ENCODE measurements around the gene GRIK3. TPM values are rescaled to one million over a fixed set of nuclear protein-coding genes. Genes with fewer than 3 reads are reported as not detected.

GRIK3 gene
- total RNA-seq, 1 donor from 2014 or later = 2.3 TPM

- TF ChIP-seq CTCF (conservative IDR thresholded peaks at IDR 0.05) = no peak
- DNase-seq (ENCODE audit: extremely low spot score, unreplicated experiment) = no peak
- H3K4me1 Mint-ChIP-seq (ENCODE audit: unreplicated experiment) = no peaks in the 10 kb centered on the region
- H3K4me3 Mint-ChIP-seq = no peak overlapping the region
- H3K27me3 Mint-ChIP-seq = peaks cover 71% of the 10 kb centered on the region
- H3K9me3 Mint-ChIP-seq = no peaks in the 10 kb centered on the region
- H3K36me3 Mint-ChIP-seq = no peaks in the 10 kb centered on the region
- H3K27ac Mint-ChIP-seq = no peak overlapping the region
These were observed 183.2 kb downstream of the GRIK3 start for GRCh38 chr1:36851087-36851486.

GRCh38 chr1:36849956-36850355 is 184.4 kb downstream of the GRIK3 start:
- Mint-ChIP-seq H3K36me3 (no peaks in the 10 kb centered on the region), H3K4me3 (no peak overlapping the region), H3K27me3 (peaks cover 68% of the 10 kb centered on the region), H3K4me1 (ENCODE audit: unreplicated experiment) (no peaks in the 10 kb centered on the region), H3K27ac (no peak overlapping the region), H3K9me3 (no peaks in the 10 kb centered on the region)
- DNase-seq (ENCODE audit: extremely low spot score, unreplicated experiment) = no peak
- TF ChIP-seq CTCF (conservative IDR thresholded peaks at IDR 0.05) = no peak

- Mint-ChIP-seq H3K4me3 (no peak overlapping the region), H3K36me3 (no peaks in the 10 kb centered on the region), H3K4me1 (ENCODE audit: unreplicated experiment) (no peaks in the 10 kb centered on the region), H3K27ac (no peak overlapping the region), H3K9me3 (no peaks in the 10 kb centered on the region), H3K27me3 (peaks cover 60% of the 10 kb centered on the region)
- TF ChIP-seq CTCF (conservative IDR thresholded peaks at IDR 0.05) = no peak
- no peak for DNase-seq (ENCODE audit: extremely low spot score, unreplicated experiment)
These were observed 186.6 kb downstream of the GRIK3 start for GRCh38 chr1:36847761-36848160.

GRCh38 chr1:36847186-36847585 is 187.1 kb downstream of the GRIK3 start:
- peaks cover 62% of the 10 kb centered on the region for H3K27me3 Mint-ChIP-seq
- no peak for TF ChIP-seq CTCF (conservative IDR thresholded peaks at IDR 0.05)
- no peak overlapping the region for H3K4me3 Mint-ChIP-seq
- H3K9me3 Mint-ChIP-seq = no peaks in the 10 kb centered on the region
- no peak for DNase-seq (ENCODE audit: extremely low spot score, unreplicated experiment)
- H3K36me3 Mint-ChIP-seq = no peaks in the 10 kb centered on the region
- no peaks in the 10 kb centered on the region for H3K4me1 Mint-ChIP-seq (ENCODE audit: unreplicated experiment)
- no peak overlapping the region for H3K27ac Mint-ChIP-seq

- TF ChIP-seq CTCF (conservative IDR thresholded peaks at IDR 0.05) = no peak
- H3K4me3 Mint-ChIP-seq = no peak overlapping the region
- H3K27me3 Mint-ChIP-seq = peaks cover 58% of the 10 kb centered on the region
- H3K27ac Mint-ChIP-seq = no peak overlapping the region
- H3K4me1 Mint-ChIP-seq (ENCODE audit: unreplicated experiment) = no peaks in the 10 kb centered on the region
- no peak for DNase-seq (ENCODE audit: extremely low spot score, unreplicated experiment)
- no peaks in the 10 kb centered on the region for H3K9me3 Mint-ChIP-seq
- H3K36me3 Mint-ChIP-seq = no peaks in the 10 kb centered on the region
These were observed 188.0 kb downstream of the GRIK3 start for GRCh38 chr1:36846357-36846756.

- H3K4me1 Mint-ChIP-seq (ENCODE audit: unreplicated experiment) = no peaks in the 10 kb centered on the region
- no peaks in the 10 kb centered on the region for H3K36me3 Mint-ChIP-seq
- H3K9me3 Mint-ChIP-seq = no peaks in the 10 kb centered on the region
- peaks cover 52% of the 10 kb centered on the region for H3K27me3 Mint-ChIP-seq
- TF ChIP-seq CTCF (conservative IDR thresholded peaks at IDR 0.05) = no peak
- DNase-seq (ENCODE audit: extremely low spot score, unreplicated experiment) = no peak
- no peak overlapping the region for H3K4me3 Mint-ChIP-seq
- H3K27ac Mint-ChIP-seq = no peak overlapping the region
These were observed 188.5 kb downstream of the GRIK3 start for GRCh38 chr1:36845802-36846201.

Measured in type B pancreatic cell (in vitro differentiated cells).